Activated T-helper 9 cell treated with anti-CD3 and anti-CD28 coated beads, Interleukin-2, amount 50 U/mL, for 16 hours (primary cell): ENCODE measurements around the gene HSFX3.
"Not testable (repeated sequence)": the region's sequence is repeated elsewhere in the genome, so short reads cannot be mapped to it uniquely, and the experiment has no call there.

Experiments
- DNase-seq: peaks from one replicate; pipeline ENCODE4 v3.0.0-alpha.2; 2020; ENCODE audit warnings: low read depth

The HSFX3 gene

GRCh38 chrX:149549701-149550100, at the start of gene HSFX3:
Gene HSFX3 (minus strand): TSS chrX:149549924. CDS start chrX:149549852, 72 bp downstream.
- not testable (repeated sequence) for DNase-seq

DNA sequence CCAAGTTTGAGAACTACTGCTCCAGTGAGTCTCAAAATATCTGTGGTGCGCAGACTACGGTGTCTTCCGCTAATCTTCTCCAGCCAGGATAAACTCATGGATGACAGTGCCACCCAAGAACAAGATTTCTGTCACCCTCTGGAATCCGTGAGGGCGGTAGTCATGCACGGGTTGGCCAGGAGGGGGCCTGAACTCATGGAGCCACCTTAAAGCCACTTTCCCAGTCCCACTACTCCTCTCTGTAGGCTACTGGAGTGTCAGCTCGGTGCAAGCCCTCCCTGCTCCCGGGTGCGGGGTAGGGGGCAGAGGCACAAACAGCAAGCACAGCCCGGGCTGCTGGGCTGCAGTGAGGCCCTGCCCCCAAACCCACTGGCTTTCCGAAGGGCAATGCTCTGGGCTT, 48.9 kb upstream of the HSFX3 start:
- DNase-seq = not testable (repeated sequence)

GRCh38 chrX:149595943-149596342, 46.2 kb upstream of the HSFX3 start:
- DNase-seq = not testable (repeated sequence)

DNA sequence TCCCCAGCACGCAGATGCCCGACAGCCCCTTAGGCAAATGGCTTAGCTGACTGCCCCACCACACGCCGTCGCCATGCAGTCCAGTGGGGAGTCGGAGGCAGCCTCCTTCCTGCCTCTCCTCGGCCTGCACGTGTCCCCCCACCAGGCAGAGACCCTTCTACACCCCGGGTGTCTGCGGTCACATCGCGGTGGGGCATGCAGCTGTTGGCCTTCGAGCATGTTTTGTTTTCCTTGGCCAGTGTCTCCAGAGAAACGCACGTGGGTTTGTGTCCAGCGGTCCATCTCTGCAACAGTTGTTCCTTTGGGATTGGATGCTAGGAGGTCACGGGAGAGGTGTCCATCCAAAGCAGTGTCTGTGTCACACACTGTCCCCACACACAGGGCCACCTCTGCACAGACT, 45.5 kb upstream of the HSFX3 start, which contains the start of gene HSFX2:
Gene HSFX2 (minus strand): TSS at position 101 of the 400 bp plus-strand sequence. CDS start 614 bp downstream, outside the sequence.
- not testable (repeated sequence) for DNase-seq

DNA sequence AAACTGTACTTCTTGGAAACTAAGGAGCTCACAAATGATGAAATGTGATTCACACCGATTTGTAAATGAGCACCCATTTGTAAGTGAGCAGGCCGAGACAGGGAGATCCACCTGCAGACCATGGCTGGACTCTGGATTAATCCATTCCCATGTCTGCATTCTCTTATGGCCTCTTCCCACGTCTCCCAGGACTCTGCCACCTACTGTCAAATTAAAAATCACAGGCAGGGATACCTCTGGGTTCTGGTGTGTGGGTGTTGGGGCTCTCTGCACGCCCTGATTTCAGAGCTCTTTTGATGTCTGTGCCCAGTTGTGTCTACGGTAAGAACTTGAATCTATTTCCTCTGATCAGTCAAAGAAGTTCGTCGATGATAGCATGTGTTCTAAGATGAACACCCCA, 41.3 kb upstream of the HSFX3 start:
- DNase-seq = not testable (repeated sequence)

DNA sequence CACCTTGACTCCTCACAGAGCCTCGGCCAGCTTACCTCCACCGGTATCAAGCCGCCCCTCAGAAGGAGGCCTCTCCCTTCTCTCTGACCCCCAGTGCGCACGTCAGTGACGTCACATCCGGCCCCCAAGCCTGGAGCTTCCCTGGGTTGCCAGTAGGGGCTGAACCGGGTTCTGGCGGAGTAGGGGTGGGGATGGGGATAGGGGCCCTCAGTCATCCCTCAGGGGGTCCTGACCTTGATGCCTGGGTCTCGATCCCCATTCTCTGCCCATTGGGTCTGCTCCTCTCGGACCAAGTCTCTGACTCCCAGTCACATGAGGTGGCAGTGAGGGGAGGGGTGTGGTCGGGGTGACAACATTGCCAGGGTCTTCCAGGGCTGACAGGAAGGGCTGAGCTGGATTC, 37.6 kb upstream of the HSFX3 start, which contains the start of gene MAGEA9B:
Gene MAGEA9B (minus strand): TSS at position 101 of the 400 bp plus-strand sequence. CDS start 4,280 bp downstream, outside the sequence.
- DNase-seq = not testable (repeated sequence)

DNA sequence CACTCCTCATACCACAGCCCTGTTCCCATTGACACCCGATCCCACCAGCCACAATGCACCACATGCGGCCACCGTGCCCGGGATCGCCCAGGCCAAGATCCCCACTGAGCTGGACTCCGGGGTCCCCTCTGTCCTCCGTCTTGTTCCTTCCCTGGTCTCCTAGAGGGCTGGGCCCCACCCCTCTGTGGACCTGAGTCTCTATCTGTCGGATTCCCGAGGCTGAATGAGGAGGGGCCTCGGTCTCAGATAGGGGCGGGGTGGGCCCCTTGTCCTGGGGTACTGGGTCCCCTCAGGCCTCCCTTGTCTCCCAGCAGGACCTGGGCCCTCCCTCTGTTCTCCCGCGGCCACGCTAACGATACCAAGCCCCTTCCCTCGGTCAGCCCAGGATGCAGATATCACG, 35.9 kb upstream of the HSFX3 start:
- not testable (repeated sequence) for DNase-seq

DNA sequence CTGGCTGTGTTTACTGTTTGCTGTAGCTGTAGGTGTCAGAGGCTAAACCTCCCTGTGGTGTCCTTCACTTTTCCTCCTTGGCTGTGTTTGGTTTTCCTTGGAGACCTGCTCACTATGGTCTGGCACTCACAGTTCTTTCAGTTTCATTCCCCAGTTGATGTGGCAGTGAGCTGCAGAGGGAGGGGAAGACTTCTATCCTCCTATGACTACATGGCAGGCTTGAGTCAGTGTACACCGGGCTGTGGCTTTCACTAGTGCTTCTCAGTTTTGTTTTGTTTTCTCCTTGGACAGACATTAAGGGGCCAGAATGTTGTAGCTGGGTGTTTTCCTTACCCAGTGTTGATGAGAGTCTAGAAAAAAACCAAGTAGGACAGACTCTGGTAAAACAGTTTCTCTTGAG, 23.7 kb upstream of the HSFX3 start:
- DNase-seq = not testable (repeated sequence)

DNA sequence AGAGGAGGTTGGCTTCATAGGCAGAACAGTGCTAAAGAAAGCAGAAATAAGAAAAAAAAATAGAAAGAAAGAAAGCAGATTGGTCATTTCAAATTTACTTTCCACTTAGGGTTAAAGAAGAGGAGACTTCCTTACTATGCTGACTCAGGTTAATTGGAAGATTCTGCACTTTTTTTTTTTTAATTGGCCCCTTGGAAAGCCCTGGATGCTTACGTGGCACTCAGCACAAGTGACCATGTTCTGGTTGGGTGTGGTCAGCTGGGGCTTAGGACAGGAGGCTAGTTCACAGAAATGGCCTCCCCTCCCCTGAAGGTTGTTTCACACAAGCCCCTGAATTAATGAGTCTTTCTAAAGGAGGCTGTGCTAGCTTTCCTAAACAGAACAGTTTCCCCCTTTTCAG, 23.0 kb upstream of the HSFX3 start:
- no peak for DNase-seq

DNA sequence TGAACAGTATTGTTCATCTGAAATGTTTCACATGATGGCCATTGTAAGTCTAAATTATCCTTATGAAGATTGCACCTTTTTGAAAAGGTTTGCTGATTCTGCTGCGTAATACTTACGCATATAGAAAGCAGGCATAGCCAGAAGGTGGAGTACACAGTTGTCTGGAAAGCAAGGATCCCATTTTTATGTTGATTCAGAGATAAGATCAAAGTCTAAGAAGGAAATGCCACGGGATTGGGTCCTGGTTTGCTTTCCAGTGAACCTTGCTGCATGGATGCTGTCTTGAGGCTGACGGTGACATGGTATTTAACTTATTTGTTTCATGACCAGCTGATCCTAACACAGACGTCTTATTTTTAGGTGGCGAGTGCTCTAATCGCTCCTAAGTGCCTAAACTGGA, 22.0 kb upstream of the HSFX3 start:
- no peak for DNase-seq

DNA sequence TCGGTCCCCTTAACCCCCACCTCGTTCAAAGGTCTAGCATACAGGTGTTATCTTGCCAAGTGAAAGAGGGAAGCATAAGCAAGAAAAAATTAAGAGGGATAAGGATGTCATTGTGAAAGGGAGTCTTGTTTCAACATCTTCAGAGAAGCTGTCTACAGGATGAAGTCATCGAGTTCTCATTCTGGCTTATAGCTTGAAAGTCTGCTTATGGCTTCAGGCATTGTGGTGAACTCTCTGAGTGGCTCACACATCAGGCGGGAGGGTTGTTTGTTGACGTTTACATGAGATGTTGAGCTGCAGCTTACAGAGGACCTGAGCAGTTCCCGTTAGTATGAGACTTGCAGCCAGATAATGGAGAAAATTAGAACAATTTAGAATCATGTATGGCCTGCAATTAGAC, 20.9 kb upstream of the HSFX3 start:
- no peak for DNase-seq

- DNase-seq = no peak
These were observed 20.0 kb upstream of the HSFX3 start for GRCh38 chrX:149569770-149570169.

DNA sequence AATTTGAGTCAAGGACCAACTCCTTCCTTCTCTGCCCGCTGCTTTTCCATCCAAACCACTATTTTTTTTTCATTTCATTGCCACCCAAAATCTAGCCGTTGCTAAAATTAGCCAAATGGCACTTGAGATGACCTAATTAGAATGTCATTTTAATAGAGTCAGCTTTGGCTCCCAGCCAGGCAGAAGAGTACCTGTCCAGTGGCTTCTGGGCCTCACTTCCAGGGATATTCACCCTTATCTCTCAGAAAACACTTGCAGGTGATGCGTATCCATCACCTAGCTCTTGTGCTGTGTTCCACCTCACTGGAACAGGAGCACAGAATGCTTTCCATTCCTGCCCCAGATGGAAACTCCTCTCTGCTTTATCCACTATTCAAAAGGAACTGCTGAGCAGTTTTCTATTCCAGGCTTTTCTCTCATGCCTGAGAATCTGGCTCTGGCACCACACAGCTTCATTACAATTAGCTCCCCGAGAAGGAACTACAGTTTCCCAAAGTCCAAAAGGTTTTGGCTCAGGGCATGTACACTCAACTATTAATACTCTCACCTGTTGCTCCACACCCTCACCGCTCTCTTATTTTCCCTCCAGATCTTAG, 19.1 kb upstream of the HSFX3 start:
- no peak for DNase-seq

- DNase-seq = no peak
These were observed 18.1 kb upstream of the HSFX3 start for GRCh38 chrX:149567621-149568417.

GRCh38 chrX:149563359-149563758, 13.6 kb upstream of the HSFX3 start:
- DNase-seq = no peak

DNA sequence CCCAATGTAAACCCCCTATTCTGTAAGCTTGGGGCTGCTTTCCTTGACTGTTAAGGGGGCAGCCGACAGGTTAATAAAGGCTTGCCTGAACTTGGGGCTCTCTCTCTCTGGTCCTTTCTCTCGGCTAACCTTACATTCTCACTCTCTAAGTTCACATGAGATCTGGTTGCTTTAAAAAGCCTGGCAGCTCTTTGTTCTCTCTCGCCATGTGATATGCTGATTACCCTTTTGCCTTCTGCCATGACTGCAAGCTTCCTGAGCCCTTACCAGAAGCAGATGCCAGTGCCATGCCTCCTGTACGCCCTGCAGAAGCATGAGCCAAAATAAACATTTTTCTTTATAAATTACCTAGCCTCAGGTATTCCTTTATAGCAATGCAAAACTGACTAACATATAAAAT, 5.5 kb upstream of the HSFX3 start:
- not testable (repeated sequence) for DNase-seq

GRCh38 chrX:149551939-149552248, 2.2 kb upstream of the HSFX3 start:
- not testable (repeated sequence) for DNase-seq

DNA sequence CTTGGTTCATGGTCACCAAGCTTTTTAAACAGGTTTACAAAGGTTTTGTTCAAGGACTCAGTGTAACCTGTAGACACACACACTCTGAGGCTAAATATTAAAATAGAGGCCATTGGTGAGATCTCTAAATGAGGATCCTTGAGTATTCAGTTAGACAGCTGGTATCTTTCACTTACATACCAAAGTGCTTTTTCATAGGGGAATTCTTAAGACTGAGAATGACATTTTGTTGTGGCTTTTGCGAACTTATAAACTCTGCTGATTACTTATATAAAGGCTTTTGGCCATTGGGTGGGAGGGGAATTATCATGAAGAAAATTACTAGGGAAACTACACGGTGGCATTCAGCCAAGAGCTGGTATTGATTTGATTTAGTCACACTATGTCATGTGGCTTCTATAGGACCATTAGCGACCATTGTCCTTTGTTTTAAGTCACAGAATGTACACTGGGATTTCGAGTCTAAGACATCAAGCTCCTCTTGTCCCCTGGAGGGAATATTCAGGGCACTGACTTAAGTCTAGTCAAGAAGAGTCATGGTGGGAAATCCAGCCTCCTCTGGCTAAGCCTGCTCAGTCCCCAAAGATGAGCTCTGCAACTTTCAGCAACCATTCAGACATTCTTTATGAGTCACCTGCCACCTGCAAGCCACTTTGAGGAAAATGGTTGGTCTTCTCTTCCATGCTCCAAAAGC, 1.7 kb upstream of the HSFX3 start:
- DNase-seq = not testable (repeated sequence)

GRCh38 chrX:149550454-149550853, 730 bp upstream of the HSFX3 start:
- not testable (repeated sequence) for DNase-seq

- DNase-seq = not testable (repeated sequence)
These were observed 1.9 kb downstream of the HSFX3 start for GRCh38 chrX:149547782-149548181.

DNA sequence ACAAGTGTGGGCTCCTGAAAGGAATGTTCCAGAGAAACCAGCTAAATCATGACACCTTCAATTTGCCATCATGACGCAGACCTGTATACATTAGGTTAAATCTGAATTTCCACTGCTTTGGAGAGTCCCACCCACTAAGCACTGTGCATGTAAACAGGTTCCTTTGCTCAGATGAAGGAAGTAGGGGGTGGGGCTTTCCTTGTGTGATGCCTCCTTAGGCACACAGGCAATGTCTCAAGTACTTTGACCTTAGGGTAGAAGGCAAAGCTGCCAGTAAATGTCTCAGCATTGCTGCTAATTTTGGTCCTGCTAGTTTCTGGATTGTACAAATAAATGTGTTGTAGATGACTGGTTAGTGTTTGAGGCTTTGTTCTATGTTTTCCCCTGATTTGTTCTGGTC, 2.8 kb downstream of the HSFX3 start:
- not testable (repeated sequence) for DNase-seq
